Measurements from ENCODE around the gene SEMA3E. TPM values are rescaled to one million over a fixed set of nuclear protein-coding genes. Genes with fewer than 3 reads are reported as not detected.

SEMA3E gene
- total RNA-seq, 5 donors from 2014 or later (not counting 1 experiment from before 2014, with no cell fraction given) = not detected

DNA sequence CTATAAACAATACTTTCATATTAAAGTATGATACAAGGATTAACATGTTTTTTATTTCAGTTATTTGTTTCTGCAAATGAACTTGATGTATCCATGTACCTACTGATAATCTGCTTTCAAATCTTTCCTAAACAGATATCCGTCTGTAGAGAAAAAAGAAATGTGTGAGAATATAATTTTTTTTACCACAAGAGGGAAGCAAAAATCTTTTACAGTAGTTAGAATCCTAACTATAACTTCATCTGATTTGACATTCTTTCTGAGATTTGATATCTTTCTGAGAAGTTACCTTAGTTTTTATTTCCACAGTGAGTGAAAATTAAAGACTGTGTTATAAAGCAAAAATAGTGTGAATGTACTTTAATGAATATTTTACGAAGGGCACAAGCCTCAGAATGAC, 282.3 kb downstream of the SEMA3E start:
- Mint-ChIP-seq H3K27me3 (no peaks in the 10 kb centered on the region), H3K36me3 (no peaks in the 10 kb centered on the region), H3K27ac (no peak overlapping the region), H3K4me3 (no peak overlapping the region), H3K4me1 (no peaks in the 10 kb centered on the region), H3K9me3 (peaks cover 3 to 6% (median 5%) of the 10 kb centered on the region in 3 donors)
- Histone ChIP-seq H3K27me3 (replicated peaks in 1 of 2; ENCODE audit: control insufficient read depth in 2 of 2, extremely low read depth in 1 of 2, insufficient read depth in 2 of 2, low read length in 1 of 2) (no peaks in the 10 kb centered on the region), H3K36me3 (ENCODE audit: control insufficient read depth in 2 of 2, extremely low read depth in 1 of 2, insufficient read depth in 1 of 2, low read length in 1 of 2) (no peaks in the 10 kb centered on the region), H3K4me1 (ENCODE audit: control insufficient read depth in 1 of 2, extremely low read depth in 1 of 2, insufficient read depth in 2 of 2, low read length in 2 of 2) (no peaks in the 10 kb centered on the region), H3K4me3 (ENCODE audit: control insufficient read depth in 1 of 2, extremely low read depth in 1 of 2, low read length in 1 of 2) (no peak overlapping the region), H3K9me3 (no peaks in the 10 kb centered on the region), H3K27ac (ENCODE audit: low read length) (no peak overlapping the region)
- ChIA-PET POLR2A (no interaction called here), CTCF (no interaction called here)
- DNase-seq = no peak
- WGBS (ENCODE audit: insufficient coverage) = no CpG with 5 or more reads among the region's 2 CpGs
- no peak for ATAC-seq (replicated peaks in 1 of 4)

- Histone ChIP-seq H3K9me3 (no peaks in the 10 kb centered on the region), H3K36me3 (ENCODE audit: control insufficient read depth in 2 of 2, extremely low read depth in 1 of 2, insufficient read depth in 1 of 2, low read length in 1 of 2) (no peaks in the 10 kb centered on the region), H3K4me1 (ENCODE audit: control insufficient read depth in 1 of 2, extremely low read depth in 1 of 2, insufficient read depth in 2 of 2, low read length in 2 of 2) (no peaks in the 10 kb centered on the region), H3K27ac (ENCODE audit: low read length) (no peak overlapping the region), H3K4me3 (ENCODE audit: control insufficient read depth in 1 of 2, extremely low read depth in 1 of 2, low read length in 1 of 2) (no peak overlapping the region), H3K27me3 (replicated peaks in 1 of 2; ENCODE audit: control insufficient read depth in 2 of 2, extremely low read depth in 1 of 2, insufficient read depth in 2 of 2, low read length in 1 of 2) (no peaks in the 10 kb centered on the region)
- Mint-ChIP-seq H3K4me1 (no peaks in the 10 kb centered on the region), H3K4me3 (no peak overlapping the region), H3K9me3 (peaks cover 3 to 6% (median 5%) of the 10 kb centered on the region in 3 donors), H3K36me3 (no peaks in the 10 kb centered on the region), H3K27me3 (no peaks in the 10 kb centered on the region), H3K27ac (no peak overlapping the region)
- ChIA-PET POLR2A (no interaction called here), CTCF (no interaction called here)
- DNase-seq (no peak), ATAC-seq (replicated peaks in 1 of 4) (no peak)
Measured at GRCh38 chr7:83365746-83366145, 283.2 kb downstream of the SEMA3E start.

GRCh38 chr7:83362871-83363550, 285.9 kb downstream of the SEMA3E start:
- no peaks in the 10 kb centered on the region for H3K27me3 ChIP-seq (replicated peaks in 1 of 2; ENCODE audit: control insufficient read depth in 2 of 2, extremely low read depth in 1 of 2, insufficient read depth in 2 of 2, low read length in 1 of 2)
- 80% methylated on average over 1 of the region's 8 CpGs for WGBS (ENCODE audit: insufficient coverage)
- Mint-ChIP-seq H3K36me3 (no peaks in the 10 kb centered on the region), H3K27me3 (no peaks in the 10 kb centered on the region), H3K9me3 (peaks cover 5 to 7% (median 6%) of the 10 kb centered on the region in 3 donors), H3K27ac (no peak overlapping the region), H3K4me3 (no peak overlapping the region), H3K4me1 (no peaks in the 10 kb centered on the region)
- ATAC-seq (replicated peaks in 1 of 4) (no peak), DNase-seq (no peak)
- no peaks in the 10 kb centered on the region for H3K36me3 ChIP-seq (ENCODE audit: control insufficient read depth in 2 of 2, extremely low read depth in 1 of 2, insufficient read depth in 1 of 2, low read length in 1 of 2)
- H3K4me3 ChIP-seq (ENCODE audit: control insufficient read depth in 1 of 2, extremely low read depth in 1 of 2, low read length in 1 of 2) = no peak overlapping the region
- H3K27ac ChIP-seq (ENCODE audit: low read length) = no peak overlapping the region
- H3K9me3 ChIP-seq = no peaks in the 10 kb centered on the region
- ChIA-PET CTCF (interaction anchor here in 1 of 2 donors (0.5 kb wide), 1 partner anchor 11 kb away, joined by 3 read pairs; no protein-coding TSS in a partner anchor), POLR2A (no interaction called here)
- H3K4me1 ChIP-seq (ENCODE audit: control insufficient read depth in 1 of 2, extremely low read depth in 1 of 2, insufficient read depth in 2 of 2, low read length in 2 of 2) = no peaks in the 10 kb centered on the region

DNA sequence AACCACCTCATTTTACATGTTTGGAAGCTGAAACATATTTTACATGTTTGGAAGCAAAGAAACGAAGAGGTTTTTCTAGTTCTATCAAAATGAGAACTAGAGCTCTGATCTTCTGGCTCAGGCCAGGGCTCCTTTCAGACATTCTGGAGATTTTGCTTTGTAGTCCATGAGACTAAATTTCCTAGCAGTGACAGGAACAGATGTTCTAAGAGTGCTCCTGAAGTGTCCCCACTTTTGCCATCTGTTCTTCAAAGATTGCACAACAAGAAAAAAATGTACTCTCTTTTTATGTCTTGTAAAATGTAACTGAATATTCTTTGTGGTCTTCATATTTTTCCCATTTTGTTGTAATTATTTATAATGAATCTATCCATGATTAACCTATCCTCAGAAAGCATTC, 289.8 kb downstream of the SEMA3E start:
- H3K4me1 Mint-ChIP-seq = no peaks in the 10 kb centered on the region
- ChIA-PET POLR2A (no interaction called here), CTCF (no interaction called here)
- no peak overlapping the region for H3K27ac ChIP-seq (ENCODE audit: low read length)
- H3K27me3 Mint-ChIP-seq = no peaks in the 10 kb centered on the region
- no peaks in the 10 kb centered on the region for H3K36me3 Mint-ChIP-seq
- no peaks in the 10 kb centered on the region for H3K27me3 ChIP-seq (replicated peaks in 1 of 2; ENCODE audit: control insufficient read depth in 2 of 2, extremely low read depth in 1 of 2, insufficient read depth in 2 of 2, low read length in 1 of 2)
- no peak overlapping the region for H3K4me3 Mint-ChIP-seq
- DNase-seq (no peak), ATAC-seq (replicated peaks in 1 of 4) (no peak)
- peaks cover 2 to 16% (median 6%) of the 10 kb centered on the region in 3 donors for H3K9me3 Mint-ChIP-seq
- no peaks in the 10 kb centered on the region for H3K9me3 ChIP-seq
- H3K27ac Mint-ChIP-seq = no peak overlapping the region
- H3K4me1 ChIP-seq (ENCODE audit: control insufficient read depth in 1 of 2, extremely low read depth in 1 of 2, insufficient read depth in 2 of 2, low read length in 2 of 2) = no peaks in the 10 kb centered on the region
- H3K4me3 ChIP-seq (ENCODE audit: control insufficient read depth in 1 of 2, extremely low read depth in 1 of 2, low read length in 1 of 2) = no peak overlapping the region
- no CpG with 5 or more reads among the region's 1 CpG for WGBS (ENCODE audit: insufficient coverage)
- H3K36me3 ChIP-seq (ENCODE audit: control insufficient read depth in 2 of 2, extremely low read depth in 1 of 2, insufficient read depth in 1 of 2, low read length in 1 of 2) = no peaks in the 10 kb centered on the region

DNA sequence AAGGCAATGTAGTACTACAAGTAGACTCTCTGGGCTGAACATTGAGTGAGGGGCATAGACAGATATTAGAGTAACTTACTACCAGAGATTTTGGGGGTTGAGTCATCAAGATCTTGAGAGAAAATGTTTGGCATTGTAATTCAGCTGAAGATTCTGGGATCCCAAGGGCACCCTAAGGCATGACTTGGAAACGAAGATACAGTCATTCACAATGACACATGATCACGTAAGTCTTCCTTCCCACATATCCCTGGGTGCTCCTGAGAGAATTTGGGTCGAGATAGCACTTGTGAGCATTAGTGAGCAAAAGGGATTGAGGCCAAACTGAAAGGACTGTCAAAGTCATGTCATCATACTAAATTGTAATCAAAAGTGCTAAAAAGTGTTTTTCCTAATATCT, 293.8 kb downstream of the SEMA3E start:
- no CpG with 5 or more reads among the region's 3 CpGs for WGBS (ENCODE audit: insufficient coverage)
- ATAC-seq (replicated peaks in 1 of 4) (no peak), DNase-seq (no peak)
- Histone ChIP-seq H3K27me3 (replicated peaks in 1 of 2; ENCODE audit: control insufficient read depth in 2 of 2, extremely low read depth in 1 of 2, insufficient read depth in 2 of 2, low read length in 1 of 2) (no peaks in the 10 kb centered on the region), H3K27ac (ENCODE audit: low read length) (no peak overlapping the region), H3K36me3 (ENCODE audit: control insufficient read depth in 2 of 2, extremely low read depth in 1 of 2, insufficient read depth in 1 of 2, low read length in 1 of 2) (no peaks in the 10 kb centered on the region), H3K4me1 (ENCODE audit: control insufficient read depth in 1 of 2, extremely low read depth in 1 of 2, insufficient read depth in 2 of 2, low read length in 2 of 2) (no peaks in the 10 kb centered on the region), H3K4me3 (ENCODE audit: control insufficient read depth in 1 of 2, extremely low read depth in 1 of 2, low read length in 1 of 2) (no peak overlapping the region), H3K9me3 (no peaks in the 10 kb centered on the region)
- Mint-ChIP-seq H3K27me3 (no peaks in the 10 kb centered on the region), H3K27ac (no peak overlapping the region), H3K4me3 (no peak overlapping the region), H3K9me3 (peaks cover 4 to 24% (median 6%) of the 10 kb centered on the region in 3 donors), H3K36me3 (no peaks in the 10 kb centered on the region), H3K4me1 (no peaks in the 10 kb centered on the region)
- POLR2A ChIA-PET = no interaction called here
- CTCF ChIA-PET = no interaction called here

GRCh38 chr7:83347945-83348444, 300.9 kb downstream of the SEMA3E start:
- Mint-ChIP-seq H3K9me3 (peaks cover 10 to 27% (median 23%) of the 10 kb centered on the region in 3 donors), H3K4me1 (no peaks in the 10 kb centered on the region), H3K4me3 (no peak overlapping the region), H3K27ac (no peak overlapping the region), H3K27me3 (no peaks in the 10 kb centered on the region), H3K36me3 (no peaks in the 10 kb centered on the region)
- ChIA-PET CTCF (no interaction called here), POLR2A (no interaction called here)
- no peaks in the 10 kb centered on the region for H3K27me3 ChIP-seq (replicated peaks in 1 of 2; ENCODE audit: control insufficient read depth in 2 of 2, extremely low read depth in 1 of 2, insufficient read depth in 2 of 2, low read length in 1 of 2)
- WGBS (ENCODE audit: insufficient coverage) = 71% methylated on average over 3 of the region's 5 CpGs
- H3K4me1 ChIP-seq (ENCODE audit: control insufficient read depth in 1 of 2, extremely low read depth in 1 of 2, insufficient read depth in 2 of 2, low read length in 2 of 2) = no peaks in the 10 kb centered on the region
- no peak overlapping the region for H3K27ac ChIP-seq (ENCODE audit: low read length)
- H3K9me3 ChIP-seq = no peaks in the 10 kb centered on the region
- DNase-seq = no peak
- ATAC-seq (replicated peaks in 1 of 4) = no peak
- no peaks in the 10 kb centered on the region for H3K36me3 ChIP-seq (ENCODE audit: control insufficient read depth in 2 of 2, extremely low read depth in 1 of 2, insufficient read depth in 1 of 2, low read length in 1 of 2)
- H3K4me3 ChIP-seq (ENCODE audit: control insufficient read depth in 1 of 2, extremely low read depth in 1 of 2, low read length in 1 of 2) = no peak overlapping the region

DNA sequence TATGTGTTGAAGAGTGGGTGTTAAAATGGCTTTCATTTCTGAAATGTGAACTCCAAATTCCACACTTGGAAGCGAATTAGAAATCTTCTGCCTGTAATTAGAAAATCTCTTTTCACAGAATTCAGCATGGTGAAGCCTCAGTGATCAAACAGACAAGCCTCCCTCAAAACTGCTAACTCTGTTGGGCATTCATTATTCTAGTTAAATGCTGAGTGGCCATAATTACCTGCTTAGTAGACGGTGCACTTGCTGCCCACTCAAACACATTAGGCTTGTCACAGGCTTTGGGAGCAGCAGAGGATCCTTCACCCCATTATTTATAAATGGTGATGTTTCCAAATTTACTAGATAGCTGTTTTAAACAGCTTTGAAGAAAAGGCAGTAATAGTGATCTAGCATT, 309.0 kb downstream of the SEMA3E start:
- POLR2A ChIA-PET = no interaction called here
- Mint-ChIP-seq H3K36me3 (no peaks in the 10 kb centered on the region), H3K27me3 (no peaks in the 10 kb centered on the region), H3K27ac (no peak overlapping the region), H3K9me3 (peaks cover 15 to 18% (median 16%) of the 10 kb centered on the region in 3 donors), H3K4me1 (no peaks in the 10 kb centered on the region), H3K4me3 (no peak overlapping the region)
- no peak overlapping the region for H3K27ac ChIP-seq (ENCODE audit: low read length)
- ATAC-seq (replicated peaks in 1 of 4) = no peak
- H3K36me3 ChIP-seq (ENCODE audit: control insufficient read depth in 2 of 2, extremely low read depth in 1 of 2, insufficient read depth in 1 of 2, low read length in 1 of 2) = no peaks in the 10 kb centered on the region
- no peaks in the 10 kb centered on the region for H3K9me3 ChIP-seq
- no peak for DNase-seq
- H3K4me3 ChIP-seq (ENCODE audit: control insufficient read depth in 1 of 2, extremely low read depth in 1 of 2, low read length in 1 of 2) = no peak overlapping the region
- H3K4me1 ChIP-seq (ENCODE audit: control insufficient read depth in 1 of 2, extremely low read depth in 1 of 2, insufficient read depth in 2 of 2, low read length in 2 of 2) = no peaks in the 10 kb centered on the region
- CTCF ChIA-PET = no interaction called here
- no CpG with 5 or more reads among the region's 2 CpGs for WGBS (ENCODE audit: insufficient coverage)
- no peaks in the 10 kb centered on the region for H3K27me3 ChIP-seq (replicated peaks in 1 of 2; ENCODE audit: control insufficient read depth in 2 of 2, extremely low read depth in 1 of 2, insufficient read depth in 2 of 2, low read length in 1 of 2)
